GM12875 (cell line): ENCODE results near the gene PBX3.

Experiments used
- H3K4me3 ChIP-seq: one replicate; pipeline ENCODE4 v1.5.1; 2011; ENCODE audit warnings: low read depth, low read length, control low read depth
- TF ChIP-seq, protein P1 (sequence below): IDR thresholded peaks from 2 replicates; pipeline ENCODE4 v1.5.1; 2011; ENCODE audit warnings: low read depth, mild to moderate bottlenecking, control low read depth, inconsistent platforms, low read length, moderate library complexity, borderline replicate concordance; ENCODE audit not compliant: insufficient read depth

The PBX3 gene

GRCh38 chr9:125960626-125961025, 213.5 kb downstream of the PBX3 start:
- H3K4me3 ChIP-seq, result no peak overlapping the region
- TF ChIP-seq, protein P1, sequence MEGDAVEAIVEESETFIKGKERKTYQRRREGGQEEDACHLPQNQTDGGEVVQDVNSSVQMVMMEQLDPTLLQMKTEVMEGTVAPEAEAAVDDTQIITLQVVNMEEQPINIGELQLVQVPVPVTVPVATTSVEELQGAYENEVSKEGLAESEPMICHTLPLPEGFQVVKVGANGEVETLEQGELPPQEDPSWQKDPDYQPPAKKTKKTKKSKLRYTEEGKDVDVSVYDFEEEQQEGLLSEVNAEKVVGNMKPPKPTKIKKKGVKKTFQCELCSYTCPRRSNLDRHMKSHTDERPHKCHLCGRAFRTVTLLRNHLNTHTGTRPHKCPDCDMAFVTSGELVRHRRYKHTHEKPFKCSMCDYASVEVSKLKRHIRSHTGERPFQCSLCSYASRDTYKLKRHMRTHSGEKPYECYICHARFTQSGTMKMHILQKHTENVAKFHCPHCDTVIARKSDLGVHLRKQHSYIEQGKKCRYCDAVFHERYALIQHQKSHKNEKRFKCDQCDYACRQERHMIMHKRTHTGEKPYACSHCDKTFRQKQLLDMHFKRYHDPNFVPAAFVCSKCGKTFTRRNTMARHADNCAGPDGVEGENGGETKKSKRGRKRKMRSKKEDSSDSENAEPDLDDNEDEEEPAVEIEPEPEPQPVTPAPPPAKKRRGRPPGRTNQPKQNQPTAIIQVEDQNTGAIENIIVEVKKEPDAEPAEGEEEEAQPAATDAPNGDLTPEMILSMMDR, result no peak

DNA sequence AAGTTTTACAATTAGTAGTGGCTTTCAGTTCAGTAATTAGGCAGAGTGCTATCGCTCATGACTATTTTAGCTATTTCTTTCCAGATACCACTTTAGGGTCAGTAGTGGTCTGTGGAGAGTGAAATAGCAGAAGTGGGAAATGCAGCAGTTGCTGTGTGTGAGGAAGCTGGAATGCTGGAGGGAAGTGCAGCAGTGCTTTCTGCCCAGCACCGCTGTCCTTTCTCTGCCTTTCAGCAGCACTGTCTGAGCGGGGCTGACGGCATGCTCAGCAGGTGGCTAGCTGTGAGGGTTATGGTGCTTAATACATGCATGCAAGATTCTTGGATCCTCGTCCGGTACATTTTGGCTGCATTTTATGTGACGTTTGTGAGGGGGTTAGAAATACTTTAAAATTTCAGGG, 213.9 kb downstream of the PBX3 start:
- H3K4me3 ChIP-seq, result no peak overlapping the region
- TF ChIP-seq, protein P1, result no peak

DNA sequence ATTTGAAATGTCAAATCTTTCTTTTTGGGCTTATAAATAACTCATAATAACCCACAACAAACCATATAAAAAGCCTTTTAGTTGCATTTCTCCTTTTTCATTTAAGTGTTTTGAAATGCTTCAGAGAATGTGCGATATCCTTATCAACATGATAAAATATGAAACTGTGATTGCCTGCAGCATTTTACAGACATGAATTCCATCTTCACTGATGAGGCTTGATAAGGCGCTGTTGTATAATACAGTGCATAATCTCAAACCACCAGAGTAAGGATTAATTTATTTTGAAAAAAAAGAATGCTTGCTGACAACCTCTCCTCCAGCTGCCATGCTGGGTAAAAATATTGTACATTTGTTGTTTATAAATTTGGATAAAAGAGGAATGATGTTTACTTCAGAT, 216.8 kb downstream of the PBX3 start:
- TF ChIP-seq, protein P1, result no peak
- H3K4me3 ChIP-seq, result no peak overlapping the region

- TF ChIP-seq, protein P1, result no peak
These were observed 217.6 kb downstream of the PBX3 start for GRCh38 chr9:125964702-125965225.

DNA sequence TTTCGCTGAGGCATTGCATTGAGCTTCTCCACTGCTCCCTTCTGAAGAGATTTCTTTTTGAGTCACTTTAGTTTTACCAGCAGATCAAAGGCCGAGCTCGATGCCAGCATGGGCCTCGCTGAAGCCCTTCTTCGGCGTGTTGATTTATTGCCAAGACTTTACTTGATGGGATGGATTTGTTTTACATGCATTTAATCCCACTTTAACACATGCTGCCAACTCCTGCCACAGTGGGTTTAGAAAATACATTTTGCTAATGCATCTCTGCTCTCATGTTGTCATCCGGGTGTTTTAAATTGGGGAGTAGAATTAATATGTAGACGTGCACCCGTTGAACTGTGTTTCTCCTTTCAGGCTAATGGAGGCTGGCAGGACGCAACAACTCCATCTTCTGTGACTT, 218.3 kb downstream of the PBX3 start:
- no peak overlapping the region for H3K4me3 ChIP-seq
- TF ChIP-seq, protein P1, result no peak

More at GRCh38 chr9:125964702-125965225, 217.6 kb downstream of the PBX3 start:
- H3K4me3 ChIP-seq, result no peak overlapping the region

GRCh38 chr9:125966466-125966865, 219.3 kb downstream of the PBX3 start:
- TF ChIP-seq, protein P1, result no peak

DNA sequence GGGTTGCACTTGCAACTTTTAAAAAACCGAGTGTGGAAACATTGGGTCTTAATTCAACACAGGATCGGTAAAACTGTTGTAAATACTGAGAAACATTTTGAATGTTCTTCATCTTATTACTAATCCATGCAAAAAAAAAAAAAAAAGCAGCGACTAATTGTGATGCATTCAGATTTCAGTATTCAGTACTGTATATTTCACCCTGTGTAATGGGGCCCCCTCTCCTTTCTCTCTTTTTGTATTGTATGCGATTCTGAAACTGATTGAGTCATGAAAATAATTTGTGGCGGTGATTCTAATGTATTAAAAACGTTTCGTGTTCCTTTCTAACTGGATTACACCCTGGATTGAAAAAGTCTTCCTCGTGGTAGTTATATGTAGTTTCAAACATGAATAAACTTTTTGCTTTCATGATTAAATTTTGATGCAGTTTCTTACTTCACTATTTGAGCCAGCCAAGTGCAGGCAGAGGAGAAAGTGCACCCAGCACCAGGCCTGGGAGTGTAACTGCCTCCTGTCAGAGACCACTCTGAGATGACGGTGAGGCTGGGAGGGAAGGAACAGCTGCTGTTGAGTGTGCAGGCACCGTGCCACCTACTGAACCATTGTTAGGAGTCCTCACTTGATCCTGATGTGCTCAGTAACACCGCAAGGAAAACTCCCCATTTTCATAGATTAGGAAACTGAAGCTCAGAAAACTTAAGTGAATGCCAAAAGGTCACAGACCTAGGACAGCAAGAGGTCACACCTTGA, 220.0 kb downstream of the PBX3 start:
- TF ChIP-seq, protein P1, result no peak
- no peak overlapping the region for H3K4me3 ChIP-seq

More at GRCh38 chr9:125966466-125966865, 219.3 kb downstream of the PBX3 start:
- no peak overlapping the region for H3K4me3 ChIP-seq
